HepG2 (cell line): ENCODE measurements around the gene PEX7. TPM values are rescaled to one million over a fixed set of nuclear protein-coding genes. Genes with fewer than 3 reads are reported as not detected.

Source experiments
- ATAC-seq: fragments of 200-7000 bp; cut with Tn5 transposase; 3 replicates; pipeline ENCODE4 v1.9.1; 2020; ENCODE audit warnings: mild to moderate bottlenecking, moderate library complexity
- BruUV-seq: library from RNA; stranded (reverse); fragments of 400-500 nt; replicated peaks from 2 replicates; lab custom pipeline; 2021; lab: Mats Ljungman, UMichigan
- CTCF ChIA-PET: fragments of 300-600 bp; formaldehyde crosslinking; extraction: SDS; loops from one replicate; lab custom pipeline; 2021; ENCODE audit warnings: low total read pairs, inconsistent platforms, low intra/inter-chr PET ratio; lab: Yijun Ruan, JAX
- POLR2A ChIA-PET: fragments of 350-600 bp; sonication (Branson Sonifier 250); formaldehyde crosslinking; loops from one replicate; lab custom pipeline; 2020; ENCODE audit warnings: antibody characterized with exemption, inconsistent platforms; lab: Yijun Ruan, JAX
- DNase-seq: peaks from one replicate; pipeline ENCODE4 v3.0.0-alpha.2; 2015; ENCODE audit warnings: low spot score
- FAIRE-seq: peaks from 3 replicates; lab custom pipeline; 2011; peaks lifted over from hg19 to GRCh38; lab: Jason Lieb, UNC
- H2AFZ ChIP-seq: one replicate; pipeline ENCODE4 v1.6.1; 2011; ENCODE audit warnings: low read length, inconsistent platforms
- H3K27ac ChIP-seq: fragments of 300-600 bp; 3 replicates; pipeline ENCODE4 v1.8.0; 2011; ENCODE audit warnings: mixed run types, mild to moderate bottlenecking, mixed read lengths, low read length, inconsistent platforms; ENCODE audit not compliant: insufficient read depth; ENCODE audit errors: extremely low read length
- H3K27me3 ChIP-seq, 2 experiments: fragments of 200-600 bp in 1 of 2; 2 replicates in 1 of 2; 3 replicates in 1 of 2; pipeline versions ENCODE4 v1.6.0 to v1.8.0; 2011; ENCODE audit warnings: low read length in 2 of 2, mild to moderate bottlenecking in 2 of 2, moderate library complexity in 2 of 2, inconsistent platforms in 1 of 2; ENCODE audit not compliant: insufficient read depth in 2 of 2, control insufficient read depth in 1 of 2
- H3K36me3 ChIP-seq, 2 experiments: fragments of 200-600 bp in 1 of 2; replicated peaks in 1 of 2; 2 replicates in 1 of 2; 3 replicates in 1 of 2; pipeline versions ENCODE4 v1.5.1 to v1.8.0; 2011; ENCODE audit warnings: low read length in 2 of 2, inconsistent platforms in 1 of 2; ENCODE audit not compliant: insufficient read depth in 2 of 2, control insufficient read depth in 1 of 2
- H3K4me1 ChIP-seq: 2 replicates; pipeline ENCODE4 v1.5.1; 2012; ENCODE audit warnings: low read length, inconsistent platforms; ENCODE audit not compliant: insufficient read depth
- H3K4me2 ChIP-seq: 2 replicates; pipeline ENCODE4 v1.6.0; 2011; ENCODE audit warnings: low read depth, low read length, inconsistent platforms
- H3K4me3 ChIP-seq, 3 experiments: fragments of 200-600 bp in 1 of 3; sonication (generic), shearing (Covaris generic) in 1 of 3; replicated peaks in 1 of 3; 2 replicates each; pipeline ENCODE4 v1.5.1; 2011 to 2016; ENCODE audit warnings: low read length in 3 of 3, inconsistent platforms in 2 of 3, low read depth in 2 of 3, mild to moderate bottlenecking in 2 of 3, control low read depth in 1 of 3, mixed read lengths in 1 of 3; ENCODE audit not compliant: insufficient read depth in 1 of 3
- H3K79me2 ChIP-seq: one replicate; pipeline ENCODE4 v1.6.1; 2011; ENCODE audit warnings: low read length, inconsistent platforms; ENCODE audit not compliant: insufficient read depth
- H3K9ac ChIP-seq: 2 replicates; pipeline ENCODE4 v1.6.0; 2011; ENCODE audit warnings: mild to moderate bottlenecking, low read depth, low read length, inconsistent platforms; ENCODE audit not compliant: insufficient read depth
- H3K9me3 ChIP-seq: 2 replicates; pipeline ENCODE4 v1.5.1; 2012; ENCODE audit warnings: mild to moderate bottlenecking, low read length
- H4K20me1 ChIP-seq: 2 replicates; pipeline ENCODE4 v1.6.0; 2011; ENCODE audit warnings: inconsistent platforms, mild to moderate bottlenecking, low read length, moderate library complexity; ENCODE audit not compliant: insufficient read depth
- BCL3 ChIP-seq: sonication (generic); formaldehyde crosslinking; IDR thresholded peaks from 2 replicates; pipeline ENCODE4 v1.5.1; 2020; ENCODE audit warnings: mild to moderate bottlenecking, missing genetic modification reagents, moderate library complexity
- DR1 ChIP-seq: sonication (generic); formaldehyde crosslinking; IDR thresholded peaks from 2 replicates; pipeline ENCODE4 v1.8.0; 2021; ENCODE audit warnings: mild to moderate bottlenecking, missing genetic modification reagents, inconsistent platforms
- EZH2 ChIP-seq: conservative IDR thresholded peaks from 2 replicates; pipeline ENCODE4 v1.6.1; 2012; ENCODE audit warnings: mild to moderate bottlenecking, low read depth, low read length, moderate library complexity
- MAX ChIP-seq: IDR thresholded peaks from 2 replicates; pipeline ENCODE4 v1.6.1; 2012; ENCODE audit warnings: inconsistent platforms
- RFXANK ChIP-seq: IDR thresholded peaks from 2 replicates; pipeline ENCODE4 v1.6.1; 2016
- TBP ChIP-seq: sonication (generic); formaldehyde crosslinking; IDR thresholded peaks from 2 replicates; pipeline ENCODE4 v1.5.0; 2020; ENCODE audit warnings: missing genetic modification reagents
- TBX3 ChIP-seq: fragments of 450-650 bp; IDR thresholded peaks from 2 replicates; pipeline ENCODE4 v1.6.1; 2017; ENCODE audit warnings: antibody characterized with exemption, mild to moderate bottlenecking, inconsistent platforms, borderline replicate concordance
- ZFP36 ChIP-seq: fragments of 150-350 bp; IDR thresholded peaks from 2 replicates; pipeline ENCODE4 v1.6.1; 2018; ENCODE audit warnings: borderline replicate concordance, low read length, low read depth; ENCODE audit not compliant: partially characterized antibody
- ZNF484 ChIP-seq: sonication (generic); formaldehyde crosslinking; IDR thresholded peaks from 2 replicates; pipeline ENCODE4 v1.5.1; 2020; ENCODE audit warnings: mild to moderate bottlenecking, low read depth, missing genetic modification reagents, borderline replicate concordance
- ZNF563 ChIP-seq: sonication (generic); formaldehyde crosslinking; IDR thresholded peaks from 2 replicates; pipeline ENCODE4 v1.8.0; 2022; ENCODE audit warnings: mild to moderate bottlenecking, moderate library complexity, missing genetic modification reagents
- ZNF598 ChIP-seq: sonication (generic); formaldehyde crosslinking; IDR thresholded peaks from 2 replicates; pipeline ENCODE4 v1.5.1; 2020; ENCODE audit warnings: mild to moderate bottlenecking, missing genetic modification reagents, borderline replicate concordance
- ZNF616 ChIP-seq: sonication (generic); formaldehyde crosslinking; IDR thresholded peaks from 2 replicates; pipeline ENCODE4 v1.5.0; 2020; ENCODE audit warnings: low read depth, mild to moderate bottlenecking, missing genetic modification reagents
- ZNF678 ChIP-seq: sonication (generic); formaldehyde crosslinking; IDR thresholded peaks from 2 replicates; pipeline ENCODE4 v1.4.0; 2020; ENCODE audit warnings: mild to moderate bottlenecking, missing genetic modification reagents
- ZNF776 ChIP-seq: sonication (generic); formaldehyde crosslinking; IDR thresholded peaks from 2 replicates; pipeline ENCODE4 v1.4.0; 2020; ENCODE audit warnings: mild to moderate bottlenecking, missing genetic modification reagents
- WGBS: methylation state at CpG from one replicate; pipeline ENCODE4 v1.1.6; 2017; ENCODE audit warnings: low lambda C conversion rate; 5-methylcytosine and 5-hydroxymethylcytosine counted together
- in situ Hi-C: cut with HindIII; loops from 2 replicates; pipeline ENCODE4 v1.10.0; 2017; ENCODE audit warnings: low pct_unique_long_range_greater_than_20kb; ENCODE audit not compliant: extremely low pct_ligation_motif_present
- intact Hi-C: fragments of 100-400 bp; cut with micrococcal nuclease; formaldehyde crosslinking; loops from one replicate; pipeline ENCODE4 v1.10.0; 2022; ENCODE audit not compliant: unreplicated experiment
- polyA plus RNA-seq, 8 experiments: library from polyadenylated mRNA; depleted of rRNA in 3 of 8; stranded (reverse) in 7 of 8; unstranded in 1 of 8; fragments of >200 nt; fragmentation: Illumina TruSeq in 4 of 8; extraction: Trizol in 4 of 8; gene quantifications; 2 replicates each; pipeline versions ENCODE4 v1.2.1 to v1.2.3, GENCODE V29; 2011 to 2016; ENCODE audit warnings: low read depth in 4 of 8, missing spikeins in 1 of 8, mixed read lengths in 1 of 8; ENCODE audit not compliant: insufficient read depth in 1 of 8
- total RNA-seq, 5 experiments: library from RNA; depleted of rRNA; stranded (reverse); fragments of >200 nt; fragmentation: Illumina TruSeq; extraction: Trizol; gene quantifications; 2 replicates each; pipeline ENCODE4 v1.2.3, GENCODE V29; 2016; ENCODE audit warnings: low read depth in 1 of 5

PEX7 gene
- total and polyA plus RNA-seq, 2 of the 13 experiments (the other 11 are each of a cell fraction or from before 2014, with no cell fraction given): 0.04 to 0.53 TPM

- WGBS: 31% methylated on average over 6 of the region's 6 CpGs
- Histone ChIP-seq H3K4me3 (no peak overlapping the region), H3K9ac (no peak overlapping the region), H3K36me3 (no peaks in the 10 kb centered on the region), H2AFZ (no peak overlapping the region), H4K20me1 (no peaks in the 10 kb centered on the region), H3K9me3 (no peaks in the 10 kb centered on the region), H3K27me3 (no peaks in the 10 kb centered on the region), H3K4me1 (no peaks in the 10 kb centered on the region), H3K79me2 (no peaks in the 10 kb centered on the region), H3K27ac (no peak overlapping the region), H3K4me2 (no peak overlapping the region)
- TF ChIP-seq ZNF598 (CRISPR knock-in tag) (no peak), ZNF678 (no peak), EZH2 (no peak), TBP (CRISPR knock-in tag) (no peak), ZNF776 (CRISPR knock-in tag) (no peak)
- FAIRE-seq (no peak), DNase-seq (no peak), ATAC-seq (no peak)
- POLR2A ChIA-PET: no interaction called here
- intact Hi-C loops: no loop called here
- BruUV-seq: no TSS peak
- CTCF ChIA-PET: no interaction called here
- in situ Hi-C loops: no loop called here
Observed at GRCh38 chr6:136772685-136773472, 49.5 kb upstream of the PEX7 start.

GRCh38 chr6:136773473-136773796, 49.0 kb upstream of the PEX7 start:
- CTCF ChIA-PET: no interaction called here
- BruUV-seq: no TSS peak
- H3K27ac ChIP-seq: no peak overlapping the region
- no peak overlapping the region for H3K4me2 ChIP-seq
- DNase-seq: no peak
- no peak for ATAC-seq
- intact Hi-C loops: no loop called here
- no peaks in the 10 kb centered on the region for H3K36me3 ChIP-seq
- H2AFZ ChIP-seq: no peak overlapping the region
- no peak overlapping the region for H3K9ac ChIP-seq
- no peak for TF ChIP-seq ZNF563 (CRISPR knock-in tag)
- TF ChIP-seq BCL3 (CRISPR knock-in tag): no peak
- TF ChIP-seq ZNF484 (CRISPR knock-in tag): no peak
- TF ChIP-seq TBX3: no peak
- no peak for TF ChIP-seq ZNF616 (CRISPR knock-in tag)
- TF ChIP-seq ZFP36: no peak
- TF ChIP-seq RFXANK (CRISPR knock-in tag): no peak
- no peak for TF ChIP-seq TBP (CRISPR knock-in tag)
- TF ChIP-seq DR1 (CRISPR knock-in tag): no peak
- no peak for TF ChIP-seq MAX
- TF ChIP-seq, all 625 proteins: peak for 0
- Histone ChIP-seq H3K4me3 (no peak overlapping the region), H3K79me2 (no peaks in the 10 kb centered on the region), H3K4me1 (no peaks in the 10 kb centered on the region), H3K27me3 (no peaks in the 10 kb centered on the region), H3K9me3 (no peaks in the 10 kb centered on the region), H4K20me1 (no peaks in the 10 kb centered on the region)
- FAIRE-seq: no peak
- in situ Hi-C loops: no loop called here
- 12% methylated on average over 4 of the region's 4 CpGs for WGBS
- POLR2A ChIA-PET: no interaction called here
